NOMO-1 treated with DMSO at 0.1 percent for 48 hours (cell line): ENCODE data around the gene ZDHHC12.

Source experiments
- DNase-seq: peaks from one replicate; lab custom pipeline; 2025; ENCODE audit not compliant: unreplicated experiment; lab: John Stamatoyannopoulos, UW

Gene ZDHHC12, protein sequence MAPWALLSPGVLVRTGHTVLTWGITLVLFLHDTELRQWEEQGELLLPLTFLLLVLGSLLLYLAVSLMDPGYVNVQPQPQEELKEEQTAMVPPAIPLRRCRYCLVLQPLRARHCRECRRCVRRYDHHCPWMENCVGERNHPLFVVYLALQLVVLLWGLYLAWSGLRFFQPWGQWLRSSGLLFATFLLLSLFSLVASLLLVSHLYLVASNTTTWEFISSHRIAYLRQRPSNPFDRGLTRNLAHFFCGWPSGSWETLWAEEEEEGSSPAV

DNA sequence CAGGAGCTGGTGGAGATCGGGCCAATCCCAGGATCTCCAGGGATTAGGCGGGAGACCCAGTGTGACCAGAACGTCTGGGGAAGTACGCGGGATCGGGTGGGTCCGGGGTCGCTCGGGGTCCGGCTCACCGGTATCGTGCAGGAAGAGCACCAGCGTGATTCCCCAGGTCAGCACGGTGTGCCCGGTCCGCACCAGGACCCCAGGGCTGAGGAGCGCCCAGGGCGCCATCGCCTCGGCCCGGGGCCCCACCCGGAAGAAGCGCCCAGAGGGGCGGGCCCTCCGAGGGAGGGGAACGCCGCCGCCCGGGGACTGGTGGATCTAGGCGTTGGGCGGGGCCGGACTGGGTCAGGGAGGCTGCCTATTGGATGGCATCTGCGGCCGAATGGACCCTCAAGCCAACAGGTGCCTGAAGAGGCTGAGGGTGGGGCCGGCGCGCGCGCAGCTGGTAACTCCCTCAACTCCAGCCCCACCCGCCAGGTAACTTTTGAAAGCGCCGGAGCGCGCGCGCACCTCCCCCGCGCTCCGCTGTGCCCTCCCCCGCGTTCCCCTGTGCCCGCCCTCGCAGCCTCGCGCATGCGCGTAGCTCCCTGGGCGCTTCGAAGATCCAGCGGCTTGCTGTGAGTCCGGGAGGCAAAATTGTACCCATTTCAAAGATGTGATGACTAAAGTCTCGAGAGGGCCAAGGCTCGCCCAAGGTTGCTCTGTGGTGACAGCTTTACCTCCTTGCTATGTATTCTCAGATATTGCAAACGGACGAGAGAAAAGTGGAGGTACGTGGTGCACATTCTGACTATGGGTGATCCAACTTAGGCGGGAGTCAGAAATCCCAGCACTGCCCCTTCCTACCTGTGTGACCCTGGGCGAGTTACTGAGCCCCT is at the start of gene ZDHHC12:
Gene ZDHHC12 (minus strand): TSS at position 262 of the 878 bp plus-strand sequence. CDS start 34 bp downstream, at position 228.
- peak; percentile 99 for DNase-seq

DNA sequence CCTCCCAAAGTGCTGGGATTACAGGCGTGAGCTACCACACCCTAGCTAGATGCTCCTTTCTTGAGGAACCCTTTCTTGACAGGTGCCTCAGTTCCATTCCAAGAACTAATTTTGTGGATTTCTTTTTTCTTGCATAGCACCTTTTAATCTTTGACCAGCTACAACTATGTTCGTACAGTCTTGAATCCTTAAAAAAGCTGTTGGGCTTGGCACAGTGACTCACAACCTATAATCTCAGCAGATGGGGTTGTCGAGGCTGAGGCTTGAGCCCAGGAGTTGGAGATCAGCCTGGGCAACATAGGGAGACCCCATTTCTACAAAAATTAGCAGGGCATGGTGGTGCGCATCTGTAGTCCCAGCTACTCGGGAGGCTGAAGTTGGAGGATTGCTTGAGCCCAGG is 49.1 kb upstream of the ZDHHC12 start:
- no peak for DNase-seq

- DNase-seq, result peak; percentile 85
These were observed 48.0 kb upstream of the ZDHHC12 start, which contains the start of gene ZER1 for GRCh38 chr9:128771745-128772519. TSS of gene ZER1 (minus strand) at chr9:128771927. CDS start at chr9:128755565, 16,362 bp downstream.

DNA sequence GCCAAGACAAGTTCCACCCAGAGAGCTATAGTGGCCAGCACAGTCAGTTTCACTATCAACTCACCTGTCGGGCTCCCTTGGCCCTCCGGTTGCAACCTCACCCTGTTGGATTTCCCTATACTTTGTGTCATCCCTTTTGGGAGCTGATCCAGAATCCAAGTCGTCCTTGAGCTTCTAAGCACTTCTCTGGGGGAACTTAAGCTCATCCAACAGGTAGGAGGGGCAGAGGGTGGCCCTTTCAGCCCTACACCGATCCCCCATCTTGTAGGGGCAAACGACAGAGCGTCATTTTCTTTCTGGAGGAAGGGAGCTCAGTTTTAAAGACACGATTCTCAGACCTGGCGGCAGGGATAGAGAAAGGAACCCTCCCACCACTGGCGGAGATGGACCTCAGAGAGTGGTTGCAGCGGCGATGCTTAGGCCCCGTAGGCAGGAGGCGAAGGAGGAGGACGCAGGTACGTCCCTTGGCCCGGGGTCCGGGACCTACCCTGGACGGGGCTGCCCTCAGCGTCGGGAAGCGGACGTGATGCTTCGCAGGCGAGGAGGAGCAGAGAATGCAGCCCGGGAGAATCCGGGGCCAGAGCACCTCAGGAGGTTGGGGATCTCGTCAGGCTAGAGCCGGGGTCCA is 47.3 kb upstream of the ZDHHC12 start:
- DNase-seq, result no peak

- no peak for DNase-seq
These were observed 46.5 kb upstream of the ZDHHC12 start for GRCh38 chr9:128770286-128771030.

GRCh38 chr9:128768606-128769005 is 44.7 kb upstream of the ZDHHC12 start:
- no peak for DNase-seq

- DNase-seq, result no peak
These were observed 41.6 kb upstream of the ZDHHC12 start for GRCh38 chr9:128765499-128765898.

GRCh38 chr9:128764361-128764760 is 40.4 kb upstream of the ZDHHC12 start:
- no peak for DNase-seq

DNA sequence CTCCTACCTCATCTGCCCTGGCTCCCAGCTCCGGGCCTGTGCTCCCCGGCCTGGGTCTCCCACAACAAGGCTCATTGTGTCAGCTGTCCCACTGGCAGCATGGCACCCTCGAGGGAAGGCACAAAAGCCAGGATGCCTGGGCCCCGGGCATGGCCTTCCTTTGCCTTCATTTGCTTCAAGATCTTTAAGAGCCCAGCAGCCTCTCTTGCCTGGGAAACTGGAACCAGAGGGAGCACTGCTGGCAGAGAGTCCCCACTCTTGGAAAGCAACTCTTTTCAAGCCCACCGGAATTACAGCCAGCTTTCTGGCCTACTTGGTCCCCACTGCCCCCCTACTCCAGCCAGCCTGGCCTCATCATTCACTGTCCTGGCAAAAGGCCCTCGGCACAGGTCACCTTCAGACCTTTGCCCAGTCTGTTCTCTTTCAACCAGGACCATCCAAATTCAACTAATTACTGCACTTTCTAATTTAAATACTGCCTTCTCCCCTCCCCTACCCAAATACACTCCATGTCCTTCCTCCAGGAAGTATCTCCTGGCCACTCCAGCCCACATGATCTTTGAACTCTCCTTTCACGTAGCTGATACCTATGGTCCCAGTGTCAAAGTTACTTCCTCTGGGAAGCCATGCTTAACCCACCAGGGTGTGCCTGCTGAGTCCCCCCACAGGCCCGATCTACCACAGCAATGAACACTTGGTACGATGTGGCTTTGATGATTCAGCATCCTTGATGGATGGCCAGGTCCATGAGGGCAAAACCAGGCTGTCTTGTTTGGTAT is 38.9 kb upstream of the ZDHHC12 start:
- no peak for DNase-seq

GRCh38 chr9:128757602-128758001 is 33.7 kb upstream of the ZDHHC12 start:
- no peak for DNase-seq

DNA sequence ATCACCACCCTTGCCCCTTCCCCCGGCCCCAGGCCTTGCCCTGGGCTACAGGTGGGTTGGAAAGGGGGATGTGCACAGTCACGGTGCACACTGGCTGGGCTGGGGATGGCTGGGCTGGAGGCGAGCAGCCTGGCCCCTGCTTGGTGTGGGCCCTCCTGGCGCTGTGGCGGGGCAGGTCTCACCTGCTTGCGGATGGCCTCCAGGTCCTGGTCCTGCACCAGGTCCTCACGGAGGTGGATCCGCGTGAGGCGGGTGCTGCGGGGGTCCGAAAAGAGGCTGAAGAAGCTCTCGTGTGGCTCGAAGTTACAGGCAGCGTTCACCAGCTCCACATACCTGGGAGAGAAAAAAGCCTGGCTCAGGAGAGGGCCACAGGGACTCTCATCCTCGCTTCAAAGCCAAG is 29.7 kb upstream of the ZDHHC12 start:
- DNase-seq, result no peak

GRCh38 chr9:128750926-128751595 is 27.1 kb upstream of the ZDHHC12 start:
- no peak for DNase-seq

- DNase-seq, result no peak
These were observed 23.3 kb upstream of the ZDHHC12 start for GRCh38 chr9:128747241-128747640.

- no peak for DNase-seq
These were observed 19.5 kb upstream of the ZDHHC12 start for GRCh38 chr9:128743421-128743820.

GRCh38 chr9:128742401-128742800 is 18.5 kb upstream of the ZDHHC12 start:
- no peak for DNase-seq

GRCh38 chr9:128735373-128735772 is 11.4 kb upstream of the ZDHHC12 start:
- DNase-seq, result no peak

GRCh38 chr9:128733256-128733655 is 9.3 kb upstream of the ZDHHC12 start:
- DNase-seq, result peak; percentile 87

GRCh38 chr9:128732576-128732975 is 8.6 kb upstream of the ZDHHC12 start:
- DNase-seq, result no peak

DNA sequence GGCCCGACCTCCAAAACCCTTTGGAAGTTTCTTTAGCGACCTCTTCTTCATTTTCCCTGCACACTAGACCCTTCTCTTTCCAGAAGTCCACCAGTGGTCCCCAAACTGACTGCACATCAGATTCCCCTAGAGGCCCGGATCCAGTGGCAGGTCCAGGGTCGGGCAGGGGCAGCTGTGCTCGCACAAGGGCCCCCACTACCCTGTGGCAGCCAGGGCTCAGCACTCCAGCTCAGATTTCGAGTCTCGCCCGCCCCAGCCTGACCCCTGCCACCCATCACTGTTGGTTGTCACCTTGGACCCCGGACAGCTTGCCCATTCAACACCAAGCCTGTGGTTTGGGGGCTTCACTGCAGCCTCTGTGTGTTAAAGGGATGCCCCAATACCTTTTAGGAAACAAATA is 7.8 kb upstream of the ZDHHC12 start:
- no peak for DNase-seq
